LNCaP clone FGC (cell line): ENCODE measurements around the gene KAT8.

Experiments
- DNase-seq: peaks from one replicate; pipeline ENCODE4 v3.0.0-alpha.2; 2011; ENCODE audit warnings: low read depth
- H3K4me3 ChIP-seq: 2 replicates; pipeline ENCODE4 v1.5.1; 2011; ENCODE audit warnings: mild to moderate bottlenecking, low read depth, low read length, control low read depth
- CTCF ChIP-seq: IDR thresholded peaks from 2 replicates; pipeline ENCODE4 v1.5.1; 2012; ENCODE audit warnings: mild to moderate bottlenecking; ENCODE audit not compliant: control insufficient read depth, insufficient read depth; ENCODE audit errors: extremely low read depth

Gene KAT8

GRCh38 chr16:31108035-31108793 lies 9.2 kb upstream of the KAT8 start, which contains the start of gene BCKDK:
Gene BCKDK, plus strand, starts transcription at chr16:31108386. Its CDS starts 838 bp downstream, at chr16:31109224.
- H3K4me3 ChIP-seq, result peak within 1 kb of the TSS; percentile 95
- TF ChIP-seq CTCF, result no peak
- DNase-seq, result no peak

DNA sequence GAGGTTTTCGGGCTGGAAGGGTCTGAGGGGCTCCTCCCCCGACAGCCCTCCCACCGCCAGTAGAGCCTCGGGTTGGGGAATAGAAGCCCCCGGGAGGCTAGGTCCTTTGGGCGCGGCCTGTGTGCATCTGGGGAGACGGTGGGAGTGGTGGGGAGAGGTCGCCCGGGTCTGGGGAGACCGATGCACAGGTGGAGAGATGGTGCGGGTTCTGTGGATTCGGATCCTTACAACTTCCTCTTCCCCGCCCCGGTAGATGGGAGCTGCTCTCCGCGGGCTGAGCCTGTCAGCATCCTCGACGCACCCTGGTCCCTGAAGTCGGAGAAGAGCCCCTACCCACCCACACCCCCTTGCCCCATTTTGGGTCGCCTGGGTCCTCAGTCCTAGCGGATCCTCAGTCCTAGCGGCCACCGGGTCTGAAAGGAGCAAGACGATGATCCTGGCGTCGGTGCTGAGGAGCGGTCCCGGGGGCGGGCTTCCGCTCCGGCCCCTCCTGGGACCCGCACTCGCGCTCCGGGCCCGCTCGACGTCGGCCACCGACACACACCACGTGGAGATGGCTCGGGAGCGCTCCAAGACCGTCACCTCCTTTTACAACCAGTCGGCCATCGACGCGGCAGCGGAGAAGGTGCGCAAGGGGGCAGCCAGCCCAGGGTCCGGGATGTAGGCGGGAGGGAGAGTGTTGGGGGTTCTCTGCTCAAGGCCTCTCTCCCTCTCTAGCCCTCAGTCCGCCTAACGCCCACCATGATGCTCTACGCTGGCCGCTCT lies 8.5 kb upstream of the KAT8 start:
- TF ChIP-seq CTCF, result no peak
- DNase-seq, result no peak
- peak overlapping the region; percentile 95 for H3K4me3 ChIP-seq

- DNase-seq, result no peak
- TF ChIP-seq CTCF, result no peak
- no peak overlapping the region for H3K4me3 ChIP-seq
Observed at GRCh38 chr16:31109622-31110021, 7.8 kb upstream of the KAT8 start.

DNA sequence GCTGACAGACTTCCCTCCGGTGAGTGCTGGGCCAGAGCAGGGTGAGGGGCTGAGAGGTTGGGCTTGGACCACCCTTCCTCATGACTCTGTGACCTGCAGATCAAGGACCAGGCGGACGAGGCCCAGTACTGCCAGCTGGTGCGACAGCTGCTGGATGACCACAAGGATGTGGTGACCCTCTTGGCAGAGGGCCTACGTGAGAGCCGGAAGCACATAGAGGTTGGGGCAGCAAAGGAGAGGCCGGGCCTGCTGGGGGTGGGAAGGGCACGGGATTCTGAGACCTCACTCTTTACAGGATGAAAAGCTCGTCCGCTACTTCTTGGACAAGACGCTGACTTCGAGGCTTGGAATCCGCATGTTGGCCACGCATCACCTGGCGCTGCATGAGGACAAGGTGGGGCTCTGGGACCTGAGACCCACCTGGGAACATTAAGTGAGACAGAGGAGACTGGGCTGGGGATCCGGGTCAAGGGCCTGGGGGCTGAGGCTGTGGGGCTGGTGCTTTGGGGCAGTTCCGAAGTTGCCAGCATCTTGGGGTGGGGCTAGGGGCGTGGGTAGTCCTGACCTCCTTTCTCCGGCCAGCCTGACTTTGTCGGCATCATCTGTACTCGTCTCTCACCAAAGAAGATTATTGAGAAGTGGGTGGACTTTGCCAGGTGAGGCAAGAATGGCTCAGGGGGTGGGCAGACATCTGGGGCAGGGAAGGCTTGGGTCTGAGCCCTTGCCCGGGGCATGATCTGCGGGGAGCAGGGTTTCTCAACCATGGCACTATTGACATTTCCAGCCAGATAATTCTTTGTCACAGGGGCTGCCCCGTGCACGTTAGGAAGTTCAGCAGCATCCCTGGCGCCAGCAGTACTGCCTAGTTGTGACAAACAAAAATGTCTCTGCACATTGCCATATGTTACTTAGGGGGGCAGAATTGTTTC lies 7.1 kb upstream of the KAT8 start:
- no peak overlapping the region for H3K4me3 ChIP-seq
- no peak for TF ChIP-seq CTCF
- DNase-seq, result no peak

DNA sequence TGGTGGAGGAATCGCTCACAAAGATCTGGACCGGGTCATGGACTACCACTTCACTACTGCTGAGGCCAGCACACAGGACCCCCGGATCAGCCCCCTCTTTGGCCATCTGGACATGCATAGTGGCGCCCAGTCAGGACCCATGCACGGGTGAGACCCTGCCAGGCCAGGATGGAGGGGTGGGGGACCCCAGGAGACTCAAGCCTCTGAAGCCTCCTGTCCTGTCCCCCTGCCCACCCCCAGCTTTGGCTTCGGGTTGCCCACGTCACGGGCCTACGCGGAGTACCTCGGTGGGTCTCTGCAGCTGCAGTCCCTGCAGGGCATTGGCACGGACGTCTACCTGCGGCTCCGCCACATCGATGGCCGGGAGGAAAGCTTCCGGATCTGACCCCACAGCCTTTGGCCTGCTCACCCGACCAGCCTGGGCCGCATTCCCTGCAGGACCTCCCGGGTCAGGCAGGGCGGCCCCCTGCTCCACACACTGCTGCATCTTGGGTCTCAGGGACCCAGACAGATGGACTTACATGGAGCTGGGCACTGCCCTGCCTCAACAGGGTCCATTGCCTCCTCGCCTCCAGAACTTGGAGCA lies 5.5 kb upstream of the KAT8 start:
- TF ChIP-seq CTCF, result no peak
- no peak for DNase-seq
- no peak overlapping the region for H3K4me3 ChIP-seq

DNA sequence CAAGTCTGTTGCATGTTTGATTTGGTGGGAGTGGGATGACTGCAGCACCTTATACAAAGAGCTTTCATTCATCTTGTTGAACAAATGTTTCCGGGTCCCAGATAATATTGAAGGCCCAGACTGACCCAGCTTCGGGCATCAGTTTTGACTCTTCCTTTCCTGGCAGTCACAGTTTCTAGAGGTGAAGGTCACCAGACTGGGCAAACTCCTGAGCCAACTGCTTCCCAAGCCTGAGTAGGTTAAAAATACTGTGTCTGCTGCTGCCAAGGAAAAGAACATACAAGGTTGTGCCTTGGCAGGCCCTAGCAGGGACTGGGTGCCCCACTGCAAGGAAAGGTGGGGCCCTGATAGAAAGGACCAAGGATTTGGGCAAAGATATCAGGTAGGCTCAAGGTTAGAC lies 4.8 kb upstream of the KAT8 start:
- no peak for TF ChIP-seq CTCF
- no peak overlapping the region for H3K4me3 ChIP-seq
- DNase-seq, result no peak
